Kidney epithelial cell (primary cell): ENCODE results near the gene DISC1. TPM values are rescaled to one million over a fixed set of nuclear protein-coding genes. Genes with fewer than 3 reads are reported as not detected.
A peak's percentile ranks its signal among the peaks of the same experiment; 100 is the strongest.
"Not testable (repeated sequence)": the region's sequence is repeated elsewhere in the genome, so short reads cannot be mapped to it uniquely, and the experiment has no call there.

Experiments used
- DNase-seq: peaks from one replicate; pipeline ENCODE4 v3.0.0-alpha.2; 2010; ENCODE audit warnings: low read depth
- H3K27me3 ChIP-seq: 2 replicates; pipeline ENCODE4 v1.6.0; 2011; ENCODE audit warnings: low read length; ENCODE audit not compliant: control insufficient read depth, insufficient read depth
- H3K36me3 ChIP-seq: 2 replicates; pipeline ENCODE4 v1.5.1; 2011; ENCODE audit warnings: low read length; ENCODE audit not compliant: control insufficient read depth, insufficient read depth
- H3K4me3 ChIP-seq: 2 replicates; pipeline ENCODE4 v1.5.1; 2011; ENCODE audit warnings: low read depth, mild to moderate bottlenecking, control low read depth, low read length
- total RNA-seq: library from RNA; depleted of rRNA; stranded (reverse); fragments of >200 nt; gene quantifications from 2 replicates; pipeline ENCODE4 v1.2.3, GENCODE V29; 2015
- TF ChIP-seq, protein P1 (sequence below): IDR thresholded peaks from 2 replicates; pipeline ENCODE4 v1.5.1; 2011; ENCODE audit warnings: mild to moderate bottlenecking, moderate library complexity, low read length, control low read depth, inconsistent platforms; ENCODE audit not compliant: insufficient read depth, poor library complexity, severe bottlenecking

Gene DISC1
- total RNA-seq, 1 donor from 2014 or later, result 5.8 TPM

DNA sequence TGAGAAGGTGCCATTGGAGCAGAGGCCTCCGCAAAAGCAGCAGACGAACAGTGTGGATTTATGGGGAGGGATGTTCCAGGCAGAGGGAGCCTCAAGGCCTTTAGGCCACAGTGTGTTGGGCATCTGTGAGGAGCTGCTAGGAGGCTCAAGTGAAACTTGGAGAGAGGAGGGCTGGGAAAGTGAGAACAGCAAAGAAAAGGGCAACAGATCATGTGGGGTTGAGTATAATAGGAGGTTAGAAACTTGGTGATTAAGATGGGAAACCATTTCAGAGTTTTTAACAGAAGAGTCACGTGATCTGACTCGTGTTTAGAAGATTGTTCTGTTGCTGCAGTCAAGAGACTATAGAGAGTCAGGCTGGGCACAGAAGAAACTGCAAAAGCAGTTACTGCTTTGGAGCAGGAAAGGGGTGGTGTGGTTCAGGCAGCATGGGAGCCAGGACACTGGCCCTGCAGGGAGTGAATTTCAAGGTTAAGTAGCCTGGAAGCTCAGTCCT lies 277.0 kb downstream of the DISC1 start:
- H3K36me3 ChIP-seq, result no peaks in the 10 kb centered on the region
- no peak overlapping the region for H3K4me3 ChIP-seq
- H3K27me3 ChIP-seq, result no peaks in the 10 kb centered on the region
- TF ChIP-seq, protein P1, sequence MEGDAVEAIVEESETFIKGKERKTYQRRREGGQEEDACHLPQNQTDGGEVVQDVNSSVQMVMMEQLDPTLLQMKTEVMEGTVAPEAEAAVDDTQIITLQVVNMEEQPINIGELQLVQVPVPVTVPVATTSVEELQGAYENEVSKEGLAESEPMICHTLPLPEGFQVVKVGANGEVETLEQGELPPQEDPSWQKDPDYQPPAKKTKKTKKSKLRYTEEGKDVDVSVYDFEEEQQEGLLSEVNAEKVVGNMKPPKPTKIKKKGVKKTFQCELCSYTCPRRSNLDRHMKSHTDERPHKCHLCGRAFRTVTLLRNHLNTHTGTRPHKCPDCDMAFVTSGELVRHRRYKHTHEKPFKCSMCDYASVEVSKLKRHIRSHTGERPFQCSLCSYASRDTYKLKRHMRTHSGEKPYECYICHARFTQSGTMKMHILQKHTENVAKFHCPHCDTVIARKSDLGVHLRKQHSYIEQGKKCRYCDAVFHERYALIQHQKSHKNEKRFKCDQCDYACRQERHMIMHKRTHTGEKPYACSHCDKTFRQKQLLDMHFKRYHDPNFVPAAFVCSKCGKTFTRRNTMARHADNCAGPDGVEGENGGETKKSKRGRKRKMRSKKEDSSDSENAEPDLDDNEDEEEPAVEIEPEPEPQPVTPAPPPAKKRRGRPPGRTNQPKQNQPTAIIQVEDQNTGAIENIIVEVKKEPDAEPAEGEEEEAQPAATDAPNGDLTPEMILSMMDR, result no peak
- no peak for DNase-seq

DNA sequence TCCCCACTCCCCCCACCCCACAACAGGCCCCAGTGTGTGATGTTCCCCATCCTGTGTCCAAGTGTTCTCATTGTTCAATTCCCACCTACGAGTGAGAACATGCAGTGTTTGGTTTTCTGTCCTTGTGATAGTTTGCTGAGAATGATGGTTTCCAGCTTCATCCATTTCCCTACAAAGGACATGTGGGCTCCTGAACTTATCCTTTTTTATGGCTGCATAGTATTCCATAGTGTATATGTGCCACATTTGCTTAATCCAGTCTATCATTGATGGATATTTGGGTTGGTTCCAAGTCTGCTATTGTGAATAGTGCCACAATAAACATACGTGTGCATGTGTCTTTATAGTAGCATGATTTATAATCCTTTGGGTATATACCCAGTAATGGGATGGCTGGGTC lies 280.7 kb downstream of the DISC1 start:
- DNase-seq, H3K36me3 ChIP-seq, H3K27me3 ChIP-seq, H3K4me3 ChIP-seq: not testable (repeated sequence)

DNA sequence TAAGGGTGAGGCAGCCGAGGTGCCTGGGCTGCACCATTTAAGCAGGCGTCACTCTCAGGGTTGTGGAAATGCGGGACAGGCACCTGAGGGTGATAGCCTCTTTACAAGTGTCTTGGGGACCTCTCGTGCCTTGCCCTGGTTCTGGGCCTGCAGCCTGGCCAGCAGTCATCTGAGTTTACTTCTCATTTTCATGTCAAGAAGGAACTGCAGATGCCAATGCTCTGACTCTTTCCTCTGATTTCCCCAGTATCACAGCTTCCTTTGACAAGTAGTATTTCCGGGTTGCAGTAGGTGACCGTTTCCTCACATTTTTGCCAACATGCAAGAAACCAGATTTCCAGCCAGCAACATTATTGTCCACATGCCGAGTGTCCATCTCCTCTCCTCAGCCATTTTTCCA lies 286.9 kb downstream of the DISC1 start:
- no peak for DNase-seq
- no peaks in the 10 kb centered on the region for H3K36me3 ChIP-seq
- TF ChIP-seq, protein P1, result no peak
- H3K4me3 ChIP-seq, result no peak overlapping the region
- no peaks in the 10 kb centered on the region for H3K27me3 ChIP-seq

DNA sequence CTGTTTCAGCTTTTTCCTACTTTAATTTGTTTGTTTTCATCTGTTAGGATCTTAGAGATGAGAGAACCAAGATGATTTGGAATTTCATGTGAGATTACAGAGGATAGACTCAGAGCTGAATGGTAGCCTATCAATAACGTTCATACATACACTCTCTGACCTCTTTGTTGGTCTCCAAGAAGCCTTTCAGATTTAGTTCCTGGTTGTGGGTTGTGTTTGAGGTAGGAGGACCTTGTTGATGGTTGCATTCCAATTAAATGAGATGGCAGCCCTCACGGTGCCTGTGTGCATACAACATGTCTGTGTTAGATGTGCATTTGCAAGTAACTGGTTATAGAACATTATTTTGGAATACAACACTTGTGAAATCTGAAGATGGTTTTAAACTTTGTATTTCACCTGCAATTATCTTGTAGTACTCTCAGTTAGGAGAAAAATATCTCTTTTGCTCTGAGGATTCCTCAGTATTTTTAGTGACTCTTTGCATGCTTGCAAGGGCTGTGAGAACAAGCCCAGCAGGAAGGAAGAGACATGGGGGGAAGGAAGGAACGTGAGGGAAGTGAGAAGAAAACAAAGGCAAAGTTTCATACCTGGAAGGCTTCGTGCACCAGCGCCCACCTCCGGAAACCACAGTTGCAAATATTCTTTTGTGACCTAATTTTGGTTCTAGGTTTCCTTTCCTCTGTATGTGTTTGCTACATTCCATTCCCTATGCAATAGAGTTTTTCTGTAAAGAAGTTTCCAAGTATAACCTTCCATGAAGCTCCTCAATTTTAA lies 291.8 kb downstream of the DISC1 start:
- no peak overlapping the region for H3K4me3 ChIP-seq
- peak; percentile 32 for DNase-seq
- TF ChIP-seq, protein P1, result no peak
- H3K27me3 ChIP-seq, result no peaks in the 10 kb centered on the region
- no peaks in the 10 kb centered on the region for H3K36me3 ChIP-seq

DNA sequence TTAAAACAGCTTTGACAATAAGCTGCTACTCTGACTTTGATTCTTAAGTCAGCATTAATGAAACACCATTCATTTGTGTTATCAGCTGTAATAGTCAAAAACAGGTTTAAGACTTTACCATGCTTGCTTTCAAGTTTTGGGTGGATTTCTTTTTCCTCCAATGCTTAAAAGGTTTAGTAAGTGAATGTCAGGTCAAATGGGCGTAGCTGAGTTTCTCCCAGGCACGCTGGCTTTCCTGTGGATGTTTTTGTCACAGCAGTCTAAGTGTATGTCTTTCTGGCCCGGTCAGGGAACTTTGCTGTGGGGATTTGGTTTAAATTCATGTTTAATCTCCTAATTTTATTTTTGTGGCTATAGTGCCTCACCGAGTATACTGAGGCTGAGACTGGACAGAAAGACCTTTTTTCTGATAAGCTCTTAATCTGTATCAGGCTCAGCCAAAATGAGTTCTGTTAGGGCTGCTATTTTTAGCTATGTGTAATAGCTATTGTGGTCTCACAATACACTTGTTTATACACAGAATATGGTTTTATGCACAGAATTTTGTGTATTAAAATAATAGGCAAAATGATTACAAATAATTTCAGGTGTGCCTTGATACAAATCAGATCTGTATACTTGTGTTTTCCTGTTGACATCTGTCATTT lies 292.8 kb downstream of the DISC1 start:
- no peak for DNase-seq
- Histone ChIP-seq H3K4me3 (no peak overlapping the region), H3K36me3 (no peaks in the 10 kb centered on the region), H3K27me3 (no peaks in the 10 kb centered on the region)
- TF ChIP-seq, protein P1, result no peak

DNA sequence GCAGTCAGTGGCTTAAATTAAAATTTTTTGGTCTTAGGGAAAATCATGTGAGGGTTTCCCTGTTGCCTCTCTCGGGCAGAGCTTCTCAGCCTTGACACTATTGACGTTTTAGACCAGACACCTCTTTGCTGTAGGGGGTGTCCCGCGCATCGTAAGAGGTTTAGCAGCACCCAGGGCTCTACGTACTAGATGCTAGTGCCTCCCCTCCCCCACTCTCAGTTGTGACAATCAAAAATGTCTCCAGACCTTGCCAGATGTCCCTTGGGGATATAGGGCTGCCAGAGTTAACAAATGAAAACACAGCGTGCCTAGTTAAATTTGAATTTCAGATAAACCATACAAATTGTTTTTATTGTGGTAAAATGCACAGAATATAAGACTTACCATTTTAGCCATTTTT lies 293.3 kb downstream of the DISC1 start:
- no peaks in the 10 kb centered on the region for H3K36me3 ChIP-seq
- TF ChIP-seq, protein P1, result no peak
- no peak for DNase-seq

More for the DNA sequence above, 293.3 kb downstream of the DISC1 start:
- no peaks in the 10 kb centered on the region for H3K27me3 ChIP-seq
- H3K4me3 ChIP-seq, result no peak overlapping the region
